Left renal pelvis (tissue), 4 donors: ENCODE results near the gene TNFRSF6B. TPM values are rescaled to one million over a fixed set of nuclear protein-coding genes. Genes with fewer than 3 reads are reported as not detected.
"Not testable (repeated sequence)": the region's sequence is repeated elsewhere in the genome, so short reads cannot be mapped to it uniquely, and the experiment has no call there.

Experiments used
- DNase-seq, 4 donors: peaks; one replicate each; pipeline ENCODE4 v3.0.0-alpha.2; 2013; ENCODE audit warnings: low read depth in 4 of 4, low spot score in 3 of 4
- polyA plus RNA-seq, 4 donors: library from polyadenylated mRNA; unstranded; fragments of 120-200 nt; gene quantifications; one replicate each; pipeline ENCODE4 v1.2.1, GENCODE V29; 2013; ENCODE audit not compliant: insufficient read length in 4 of 4

The TNFRSF6B gene
- polyA plus RNA-seq, 4 donors: 0.67 to 2.6 (median 1.6) TPM

DNA sequence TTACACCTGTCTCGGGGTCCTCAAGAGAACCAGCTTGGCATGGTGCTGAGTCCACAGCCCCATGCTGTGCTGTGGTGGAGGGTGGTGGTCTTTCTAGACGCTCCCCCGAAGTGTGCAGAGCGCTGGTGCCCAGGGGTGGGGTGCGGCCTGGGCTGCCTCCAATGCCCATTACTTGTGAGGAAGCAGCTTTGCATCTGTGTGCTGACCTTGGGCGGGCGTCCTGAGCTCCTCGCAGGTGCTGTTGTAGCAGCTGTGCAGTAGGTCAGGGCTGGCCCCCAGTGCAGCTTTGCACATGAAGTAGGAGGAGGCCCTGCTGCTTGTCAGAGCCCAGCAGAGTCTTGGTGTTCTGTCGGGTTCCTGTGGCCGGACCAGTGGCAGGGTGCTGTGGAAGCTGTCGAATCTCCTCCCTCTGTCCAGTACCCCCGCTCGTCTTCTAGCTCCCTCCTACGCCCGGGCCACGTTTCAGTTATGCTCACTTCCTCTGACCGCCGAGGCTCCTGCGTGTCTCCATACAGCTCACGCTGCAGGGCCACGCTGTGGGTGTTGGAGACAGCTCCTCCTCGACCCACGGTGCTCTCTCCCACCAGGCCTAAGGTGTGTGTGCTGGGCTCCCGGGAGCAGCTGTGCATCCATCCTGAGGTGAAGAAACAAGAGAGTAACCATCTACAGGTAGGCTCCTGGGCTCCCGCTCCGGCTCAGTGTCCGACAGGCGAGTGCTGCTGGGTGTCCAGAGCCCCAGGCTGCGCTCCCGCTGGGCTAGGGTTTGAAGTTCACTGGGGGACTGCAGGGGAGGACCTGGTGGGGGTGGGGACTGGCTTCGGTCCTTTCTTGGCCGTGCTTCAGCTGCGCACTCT is 34.3 kb upstream of the TNFRSF6B start:
- no peak for DNase-seq

DNA sequence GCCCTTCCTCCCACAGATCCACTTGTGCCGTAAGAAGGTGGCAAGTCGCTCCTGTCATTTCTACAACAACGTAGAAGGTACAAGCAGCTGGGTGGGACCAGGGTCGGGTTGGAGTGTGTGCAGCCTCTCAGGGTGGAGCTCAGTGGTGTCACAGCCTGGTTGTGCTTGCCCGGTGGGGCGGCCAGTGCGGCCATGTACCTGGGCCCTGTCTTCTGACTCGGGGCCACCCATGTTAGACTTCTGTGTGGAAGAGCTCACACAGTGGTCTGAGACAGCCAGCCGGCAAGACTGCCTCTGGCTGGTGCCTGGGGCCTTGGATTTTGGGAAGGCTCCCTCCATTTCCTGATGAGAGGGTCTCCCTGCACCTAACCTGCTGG is 33.7 kb upstream of the TNFRSF6B start:
- DNase-seq: no peak

DNA sequence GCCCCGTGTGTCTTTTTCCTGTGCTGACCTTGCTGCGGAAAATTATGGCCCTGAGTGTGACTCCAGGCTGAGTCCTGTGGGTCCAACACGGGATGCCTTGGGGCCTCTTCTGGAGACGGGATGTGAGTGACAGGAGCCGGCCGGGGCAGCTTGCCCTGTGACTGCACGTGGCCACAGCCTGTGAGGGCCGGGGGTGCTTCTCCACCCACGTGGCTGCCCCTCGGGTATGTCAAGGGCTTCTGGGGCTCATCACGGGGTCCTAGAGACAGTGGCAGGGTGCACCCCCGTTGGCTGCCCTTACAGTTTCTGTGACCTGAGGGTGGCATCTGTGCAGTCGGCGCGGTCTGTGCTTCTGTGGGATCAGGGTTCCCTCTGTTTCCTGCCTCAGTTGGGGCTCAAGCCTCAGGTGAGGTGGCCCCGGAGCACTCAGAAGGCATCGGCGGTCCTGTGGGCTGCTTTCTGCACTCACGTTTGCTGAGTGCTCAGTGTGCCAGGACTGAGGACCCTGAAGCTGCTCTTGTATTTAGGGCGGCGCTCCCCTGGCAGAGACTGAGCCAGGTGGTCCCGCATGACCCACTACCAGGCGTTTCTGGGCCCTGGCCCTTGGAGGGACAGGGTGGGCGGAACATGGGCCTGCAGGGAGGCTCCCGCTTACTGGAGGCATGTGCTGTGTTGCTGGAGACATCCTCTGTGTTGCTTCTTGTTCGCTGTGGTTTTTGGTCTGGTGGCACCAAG is 33.0 kb upstream of the TNFRSF6B start:
- no peak for DNase-seq

GRCh38 chr20:63664143-63664851 is 32.2 kb upstream of the TNFRSF6B start:
- DNase-seq: no peak

DNA sequence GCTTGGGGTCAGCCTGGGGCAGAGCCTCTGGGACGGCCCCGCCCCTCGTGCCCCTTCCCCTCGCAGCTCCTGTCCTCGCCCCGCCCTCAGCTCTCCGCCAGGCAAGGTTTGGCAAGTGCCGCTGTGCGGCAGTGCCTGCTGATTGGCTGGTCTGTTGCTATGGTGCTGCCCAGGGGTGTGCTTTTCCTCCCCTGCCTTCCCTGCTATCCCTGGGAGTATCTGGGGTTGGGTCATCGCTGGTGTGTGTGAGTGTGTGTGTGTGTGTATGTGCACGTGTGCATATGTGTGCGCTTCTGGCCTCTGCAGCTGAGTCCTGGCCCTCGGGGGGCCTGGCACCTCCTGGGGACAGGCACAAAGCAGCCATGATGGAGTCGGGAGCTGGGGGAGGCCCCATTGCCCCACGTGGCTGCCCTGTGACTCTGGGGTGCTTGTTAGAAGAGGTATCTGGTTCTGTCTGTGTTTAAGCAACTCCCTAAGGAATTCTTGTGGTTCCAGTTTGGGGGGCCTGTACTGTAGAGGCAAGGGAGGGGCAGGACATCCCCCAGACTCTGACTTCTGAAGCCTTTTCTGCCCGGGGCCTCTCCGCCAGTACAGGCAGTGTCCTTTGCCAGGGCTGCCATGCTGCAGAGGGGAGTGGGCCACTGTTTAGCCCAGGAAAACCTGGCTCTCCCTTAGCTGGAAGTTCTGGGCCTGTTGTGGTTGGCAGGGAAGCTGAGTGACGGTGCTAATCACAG is 31.4 kb upstream of the TNFRSF6B start:
- DNase-seq: no peak

DNA sequence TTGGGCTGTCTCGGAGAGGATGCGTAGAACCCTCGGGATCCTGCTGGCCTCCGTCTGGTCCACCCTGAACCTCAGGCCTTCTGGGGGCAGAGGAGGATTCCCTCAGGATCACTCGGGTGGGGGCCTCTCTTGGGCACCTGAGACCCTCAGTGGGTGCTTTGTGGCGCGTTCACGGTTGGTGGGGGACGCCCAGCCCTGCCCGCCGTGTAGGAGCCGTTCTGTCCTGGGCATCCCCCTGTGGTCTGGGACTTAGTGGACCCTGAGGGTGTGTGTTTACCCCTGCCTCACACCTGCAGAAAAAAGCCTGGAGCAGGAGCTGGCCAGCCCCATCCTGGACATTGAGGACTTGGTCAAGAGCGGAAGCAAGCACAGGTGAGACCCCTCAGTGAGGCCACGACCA is 30.7 kb upstream of the TNFRSF6B start:
- DNase-seq: no peak

DNA sequence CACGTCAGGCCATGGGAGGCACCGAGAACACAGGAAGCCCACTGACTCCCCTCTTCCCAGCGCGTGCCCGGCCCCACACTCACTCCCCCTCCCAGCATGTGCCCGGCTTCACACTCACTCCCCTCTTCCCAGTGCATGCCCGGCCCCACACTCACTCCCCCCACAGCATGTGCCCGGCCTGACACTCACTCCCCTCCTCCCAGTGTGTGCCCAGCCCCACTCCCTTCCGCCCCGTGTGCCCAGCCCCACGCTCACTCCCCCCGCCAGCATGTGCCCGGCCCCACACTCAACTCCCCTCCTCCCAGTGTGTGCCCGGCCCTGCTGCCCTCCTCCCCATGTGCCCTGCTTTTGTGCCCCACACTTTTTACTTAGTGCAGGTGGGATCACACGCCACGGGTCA is 28.6 kb upstream of the TNFRSF6B start:
- DNase-seq: no peak

- DNase-seq: no peak
These were observed 28.1 kb upstream of the TNFRSF6B start for GRCh38 chr20:63668351-63668750.

- DNase-seq: not testable (repeated sequence)
These were observed 24.8 kb upstream of the TNFRSF6B start for GRCh38 chr20:63671695-63672094.

DNA sequence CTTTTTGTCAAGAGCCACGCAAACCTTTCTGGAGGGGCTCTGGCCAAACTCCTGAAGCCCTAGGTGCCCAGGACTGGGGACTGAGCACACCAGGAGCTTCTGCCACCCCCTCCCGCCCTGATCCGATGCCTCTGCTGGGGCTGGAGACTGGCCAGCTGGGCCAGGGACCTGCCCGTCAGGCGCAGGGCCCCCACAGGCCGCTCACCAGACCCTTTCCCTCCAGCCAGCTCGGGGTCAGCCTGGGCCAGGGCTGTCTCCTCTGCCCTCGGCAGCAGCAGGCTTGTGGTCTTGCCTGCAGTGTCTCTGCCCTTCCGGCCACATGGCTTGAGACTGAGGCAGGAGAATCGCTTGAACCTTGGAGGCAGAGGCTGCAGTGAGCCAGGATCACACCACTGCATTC is 23.8 kb upstream of the TNFRSF6B start:
- no peak for DNase-seq

- no peak for DNase-seq
These were observed 22.5 kb upstream of the TNFRSF6B start for GRCh38 chr20:63673951-63674350.

DNA sequence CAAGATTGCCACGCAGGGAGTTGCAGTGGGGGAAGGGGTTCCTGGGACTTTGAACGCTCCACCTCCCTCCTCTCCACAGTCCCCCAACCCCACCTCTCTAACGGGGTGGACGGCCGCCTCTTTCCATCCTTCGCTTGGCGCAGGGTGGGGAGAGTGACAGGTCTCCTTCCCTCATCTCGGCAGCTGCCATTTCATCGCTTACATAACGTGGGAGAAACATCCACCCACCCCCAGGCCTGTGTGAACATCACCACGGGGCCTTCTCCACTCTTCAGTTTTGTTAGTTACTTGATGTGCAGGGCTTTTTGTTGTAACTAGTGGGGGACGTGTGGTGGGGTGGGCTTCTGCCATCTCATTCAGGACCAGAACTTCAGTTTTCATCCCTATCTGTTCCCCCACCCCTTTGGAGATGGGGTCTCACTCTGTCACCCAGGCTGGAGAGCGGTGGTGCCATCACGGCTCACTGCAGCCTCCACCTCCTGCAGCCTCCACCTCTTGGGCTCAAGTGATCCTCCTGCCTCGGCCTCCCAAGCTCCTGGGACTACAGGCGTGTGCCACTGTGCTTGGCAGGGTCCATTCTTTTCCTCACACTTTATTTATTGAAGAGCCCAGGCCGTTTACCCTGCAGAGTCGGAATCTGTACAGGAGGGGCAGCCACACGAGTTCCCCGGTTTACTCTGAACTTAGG is 20.6 kb upstream of the TNFRSF6B start:
- no peak for DNase-seq

- DNase-seq: no peak
These were observed 18.4 kb upstream of the TNFRSF6B start for GRCh38 chr20:63678071-63678470.

DNA sequence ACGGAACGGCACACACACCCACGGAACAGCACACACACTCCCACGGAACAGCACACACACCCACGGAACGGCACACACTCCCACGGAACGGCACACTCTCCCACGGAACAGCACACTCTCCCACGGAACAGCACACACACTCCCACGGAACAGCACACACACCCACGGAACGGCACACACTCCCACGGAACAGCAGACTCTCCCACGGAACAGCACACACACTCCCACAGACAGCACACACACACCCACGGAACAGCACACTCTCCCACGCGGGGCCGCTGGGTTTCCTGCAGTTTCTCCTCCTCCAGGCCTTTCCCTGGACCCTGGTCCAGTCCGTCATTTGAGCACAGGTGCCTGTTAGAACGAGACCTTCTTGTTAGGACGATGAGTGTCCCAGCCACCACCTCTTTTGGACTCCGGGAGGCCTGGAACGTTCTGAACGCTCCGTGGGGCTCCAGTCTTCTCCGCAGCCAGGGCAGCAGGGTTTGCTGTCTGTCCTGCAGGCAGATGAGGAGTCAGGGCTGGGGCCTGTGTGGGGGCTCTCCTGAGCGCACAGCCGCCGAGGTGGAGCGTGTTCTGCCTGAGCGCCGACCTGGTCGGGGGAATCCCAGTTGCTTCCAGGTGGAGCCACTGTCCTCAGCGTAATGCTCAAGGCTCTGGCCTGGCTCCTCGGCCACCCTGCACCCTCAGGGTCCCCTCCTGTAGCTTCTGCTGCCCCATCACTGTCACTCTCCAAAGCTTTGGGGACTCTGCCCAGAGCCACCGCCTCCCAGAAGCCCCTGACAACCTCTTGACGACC is 17.6 kb upstream of the TNFRSF6B start:
- DNase-seq: no peak

- no peak for DNase-seq
These were observed 16.6 kb upstream of the TNFRSF6B start for GRCh38 chr20:63679799-63680305.

DNA sequence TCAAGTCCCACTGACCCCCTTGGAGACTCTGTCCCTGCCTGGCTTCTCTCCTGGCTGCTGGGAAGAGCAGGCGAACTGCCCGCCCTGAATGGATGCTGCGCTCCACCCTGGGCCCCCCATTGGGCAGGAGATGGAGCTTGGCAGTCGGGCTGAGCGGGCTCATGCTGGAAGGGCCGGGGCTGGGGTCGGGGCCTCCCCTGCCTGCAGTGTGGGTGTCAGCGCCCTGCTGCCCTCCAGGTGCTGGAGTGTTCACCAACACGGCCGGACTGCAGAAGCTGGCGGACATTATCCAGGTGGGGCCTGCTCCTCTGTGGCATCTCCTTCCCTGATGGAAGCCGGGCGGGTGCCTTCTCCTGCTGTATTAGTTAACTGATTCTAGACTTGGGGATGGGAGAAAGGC is 16.0 kb upstream of the TNFRSF6B start:
- no peak for DNase-seq

DNA sequence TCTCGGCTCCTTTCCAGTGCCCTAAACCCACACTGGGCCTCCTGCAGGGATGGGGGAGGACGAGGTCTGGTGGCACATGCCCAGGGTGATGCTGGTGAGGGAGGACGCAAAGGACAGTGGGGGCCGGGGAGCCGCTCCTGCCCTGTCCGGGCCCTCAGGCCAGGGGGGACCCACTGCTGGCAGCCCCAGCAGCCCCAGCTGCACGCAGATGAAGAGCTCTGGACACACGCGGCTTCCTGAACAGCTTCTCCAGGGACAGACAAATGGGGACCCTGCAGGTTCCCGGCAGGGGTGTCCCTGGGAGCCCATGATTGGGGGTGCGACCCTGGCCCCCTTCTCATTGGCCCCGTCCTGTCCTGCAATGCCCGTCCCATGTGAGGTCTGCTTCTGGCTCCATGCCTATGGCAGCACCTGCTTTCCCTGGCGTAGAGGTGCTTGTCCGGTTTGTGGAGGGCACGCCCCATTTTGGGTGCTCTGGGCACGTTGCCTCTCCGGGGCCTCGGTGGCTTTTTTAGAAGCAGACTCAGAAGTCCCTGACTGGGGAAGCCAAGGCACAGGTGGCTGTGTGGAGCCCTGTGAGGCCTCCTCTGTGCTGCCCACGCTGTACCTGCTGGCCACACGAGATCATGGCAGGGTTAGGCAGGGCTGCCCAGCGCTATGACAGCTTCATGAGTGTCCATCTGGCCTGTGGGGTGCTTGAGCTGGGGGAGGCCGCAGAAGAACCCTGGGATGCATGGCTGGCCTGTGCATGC is 15.4 kb upstream of the TNFRSF6B start:
- no peak for DNase-seq

GRCh38 chr20:63681609-63682142 is 14.8 kb upstream of the TNFRSF6B start:
- no peak for DNase-seq
